Loucy (cell line): ENCODE results near the gene TXNDC16.

Experiments used
- EZH2phosphoT487 ChIP-seq: fragments of 200-600 bp; IDR thresholded peaks from 2 replicates; pipeline ENCODE4 v1.6.1; 2018; ENCODE audit warnings: antibody characterized with exemption, mild to moderate bottlenecking, moderate library complexity, borderline replicate concordance
- TF ChIP-seq, protein P1 (sequence below): fragments of 200-600 bp; sonication (generic); conservative IDR thresholded peaks from 2 replicates; pipeline ENCODE4 v1.5.1; 2014; ENCODE audit warnings: mild to moderate bottlenecking, antibody characterized with exemption, low read length

- TF ChIP-seq, protein P1, sequence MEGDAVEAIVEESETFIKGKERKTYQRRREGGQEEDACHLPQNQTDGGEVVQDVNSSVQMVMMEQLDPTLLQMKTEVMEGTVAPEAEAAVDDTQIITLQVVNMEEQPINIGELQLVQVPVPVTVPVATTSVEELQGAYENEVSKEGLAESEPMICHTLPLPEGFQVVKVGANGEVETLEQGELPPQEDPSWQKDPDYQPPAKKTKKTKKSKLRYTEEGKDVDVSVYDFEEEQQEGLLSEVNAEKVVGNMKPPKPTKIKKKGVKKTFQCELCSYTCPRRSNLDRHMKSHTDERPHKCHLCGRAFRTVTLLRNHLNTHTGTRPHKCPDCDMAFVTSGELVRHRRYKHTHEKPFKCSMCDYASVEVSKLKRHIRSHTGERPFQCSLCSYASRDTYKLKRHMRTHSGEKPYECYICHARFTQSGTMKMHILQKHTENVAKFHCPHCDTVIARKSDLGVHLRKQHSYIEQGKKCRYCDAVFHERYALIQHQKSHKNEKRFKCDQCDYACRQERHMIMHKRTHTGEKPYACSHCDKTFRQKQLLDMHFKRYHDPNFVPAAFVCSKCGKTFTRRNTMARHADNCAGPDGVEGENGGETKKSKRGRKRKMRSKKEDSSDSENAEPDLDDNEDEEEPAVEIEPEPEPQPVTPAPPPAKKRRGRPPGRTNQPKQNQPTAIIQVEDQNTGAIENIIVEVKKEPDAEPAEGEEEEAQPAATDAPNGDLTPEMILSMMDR = no peak
- no peak for TF ChIP-seq EZH2phosphoT487
These were observed 153.2 kb downstream of the TXNDC16 start for GRCh38 chr14:52399104-52399503.
